Measurements from ENCODE around the gene CTU1. TPM values are rescaled to one million over a fixed set of nuclear protein-coding genes. Genes with fewer than 3 reads are reported as not detected.

CTU1 gene
- 9.7 and 10.8 TPM in 2 replicates for total RNA-seq

DNA sequence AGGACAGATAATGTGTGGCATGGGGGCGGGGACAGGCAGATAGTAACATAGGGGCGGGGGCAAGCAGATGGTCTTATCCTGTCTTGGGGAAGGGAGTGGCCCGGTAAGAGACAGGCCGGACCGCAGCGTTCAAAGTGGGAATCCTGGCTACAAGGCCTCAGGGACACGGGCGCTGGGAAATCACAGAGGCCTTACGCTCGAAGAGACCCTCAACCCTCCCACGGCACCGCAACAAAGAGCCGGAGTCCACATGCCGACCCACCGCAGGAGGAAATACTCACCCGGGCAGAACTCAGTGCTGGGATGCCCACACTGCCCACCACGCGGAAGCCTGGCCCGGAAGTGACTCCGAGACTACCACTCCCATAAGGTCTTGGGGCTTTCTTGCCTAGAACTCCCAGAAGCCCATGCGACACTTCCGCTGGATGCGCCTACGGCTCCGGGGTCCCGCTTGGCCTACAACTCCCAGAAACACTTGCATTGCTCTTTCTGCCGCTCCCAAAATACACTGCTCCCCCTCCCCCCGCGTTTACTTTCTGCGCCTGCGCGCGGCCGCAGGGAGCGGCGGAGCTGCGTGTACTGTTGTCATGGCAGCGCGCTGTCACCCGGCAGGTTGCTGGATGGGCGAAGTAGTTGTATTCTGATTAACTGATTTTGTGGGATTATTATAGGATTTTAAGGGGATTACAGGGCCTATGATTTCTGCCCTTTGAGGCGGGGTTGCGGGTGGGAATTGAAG, at the start of gene CTU1:
TSS of gene CTU1 (minus strand) at position 344 of the 739 bp plus-strand sequence. CDS start 3,840 bp downstream, outside the sequence.

DNA sequence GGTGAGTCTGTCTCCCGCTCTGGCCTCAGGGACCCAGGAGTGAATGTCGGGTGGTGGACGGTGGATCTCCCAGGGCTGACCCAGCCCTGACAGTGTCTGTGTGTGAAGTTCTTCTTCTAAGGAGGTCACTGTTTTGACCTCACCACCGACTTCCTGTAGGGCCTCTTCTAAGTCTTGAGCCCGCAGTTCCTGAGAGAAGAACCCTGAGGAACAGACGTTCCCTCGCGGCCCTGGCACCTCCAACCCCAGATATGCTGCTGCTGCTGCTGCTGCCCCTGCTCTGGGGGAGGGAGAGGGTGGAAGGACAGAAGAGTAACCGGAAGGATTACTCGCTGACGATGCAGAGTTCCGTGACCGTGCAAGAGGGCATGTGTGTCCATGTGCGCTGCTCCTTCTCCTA, 33.9 kb upstream of the CTU1 start, which contains the start of gene SIGLEC7:
TSS of gene SIGLEC7 (plus strand) at position 183 of the 400 bp plus-strand sequence. CDS start at position 252, 69 bp downstream.

DNA sequence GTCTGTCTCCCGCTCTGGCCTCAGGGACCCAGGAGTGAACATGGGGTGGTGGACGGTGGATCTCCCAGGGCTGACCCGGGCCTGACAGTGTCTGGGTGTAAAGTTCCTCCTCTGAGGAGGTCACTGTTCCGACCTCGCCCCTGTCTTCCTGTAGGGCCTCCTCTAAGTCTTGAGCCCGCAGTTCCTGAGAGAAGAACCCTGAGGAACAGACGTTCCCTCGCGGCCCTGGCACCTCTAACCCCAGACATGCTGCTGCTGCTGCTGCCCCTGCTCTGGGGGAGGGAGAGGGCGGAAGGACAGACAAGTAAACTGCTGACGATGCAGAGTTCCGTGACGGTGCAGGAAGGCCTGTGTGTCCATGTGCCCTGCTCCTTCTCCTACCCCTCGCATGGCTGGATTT, 16.5 kb upstream of the CTU1 start, which contains the start of gene SIGLEC9:
TSS of gene SIGLEC9 (plus strand) at position 178 of the 400 bp plus-strand sequence. CDS start at position 247, 69 bp downstream.

GRCh38 chr19:51082611-51083010, 25.6 kb downstream of the CTU1 start, which contains the start of gene KLK14:
KLK14 (minus strand) TSS chr19:51082887; CDS start chr19:51082614, 273 bp downstream.

GRCh38 chr19:51064534-51065220, 43.5 kb downstream of the CTU1 start, which contains the start of gene KLK13:
KLK13 (minus strand) TSS chr19:51065092; CDS start chr19:51065067, 25 bp downstream.

Other genes starting within 250 kb of the CTU1 start
- gene KLK2, start 235.0 kb downstream of the CTU1 start, total RNA-seq, result not detected in 2 replicates
- gene KLK4, start 197.0 kb downstream of the CTU1 start, total RNA-seq, result not detected in 2 replicates
- not detected in 2 replicates for gene KLK5, start 155.4 kb downstream of the CTU1 start, total RNA-seq
- 0.32 TPM in 1 of 2 replicates, not detected in the other for gene KLK6, start 138.8 kb downstream of the CTU1 start, total RNA-seq
- gene KLK7, start 124.5 kb downstream of the CTU1 start, total RNA-seq, result not detected in 2 replicates
- not detected in 2 replicates for gene KLK8, start 106.8 kb downstream of the CTU1 start, total RNA-seq
- gene KLK10, start 88.7 kb downstream of the CTU1 start, total RNA-seq, result not detected in 2 replicates
- not detected in 2 replicates for gene KLK11, start 81.8 kb downstream of the CTU1 start, total RNA-seq
- not detected in 2 replicates for gene KLK12, start 73.4 kb downstream of the CTU1 start, total RNA-seq
- gene KLK13, start 43.3 kb downstream of the CTU1 start, total RNA-seq, result not detected in 2 replicates
- under 0.01 TPM in 1 of 2 replicates, not detected in the other for gene KLK14, start 25.5 kb downstream of the CTU1 start, total RNA-seq
- gene SIGLEC9, start 16.5 kb upstream of the CTU1 start, total RNA-seq, result not detected in 2 replicates
- not detected in 2 replicates for gene SIGLEC7, start 33.9 kb upstream of the CTU1 start, total RNA-seq
- gene CD33, start 116.7 kb upstream of the CTU1 start, total RNA-seq, result not detected in 2 replicates
- gene SIGLECL1, start 142.7 kb upstream of the CTU1 start, total RNA-seq, result not detected in 2 replicates
- not detected in 2 replicates for gene IGLON5, start 203.2 kb upstream of the CTU1 start, total RNA-seq
- under 0.01 and 0.15 TPM in 2 replicates for gene VSIG10L, start 233.7 kb upstream of the CTU1 start, total RNA-seq